GM12878 (cell line): ENCODE data around the gene TMEM214. TPM values are rescaled to one million over a fixed set of nuclear protein-coding genes. Genes with fewer than 3 reads are reported as not detected.

Experiments
- CEBPZ ChIP-seq: fragments of 150-350 bp; IDR thresholded peaks from 2 replicates; pipeline ENCODE4 v1.6.1; 2016; ENCODE audit warnings: low read depth, low read length
- CHD4 ChIP-seq: fragments of 200-600 bp; sonication (generic); IDR thresholded peaks from 2 replicates; pipeline ENCODE4 v1.6.1; 2016; ENCODE audit warnings: mild to moderate bottlenecking
- EP300 ChIP-seq, 2 experiments: fragments of 150-350 bp in 1 of 2; IDR thresholded peaks; 2 replicates each; pipeline ENCODE4 v1.6.1; 2011 to 2012; ENCODE audit warnings: low read depth in 2 of 2, low read length in 2 of 2, borderline replicate concordance in 1 of 2, improper control_type of control experiment in 1 of 2, inconsistent platforms in 1 of 2; ENCODE audit not compliant: control insufficient read depth in 1 of 2
- ESRRA ChIP-seq: IDR thresholded peaks from 2 replicates; pipeline ENCODE4 v1.6.1; 2012; ENCODE audit warnings: mild to moderate bottlenecking, low read length, improper control_type of control experiment
- MAX ChIP-seq: IDR thresholded peaks from 2 replicates; pipeline ENCODE4 v1.6.1; 2012; ENCODE audit warnings: low read depth, low read length, improper control_type of control experiment
- MYB ChIP-seq: fragments of 150-350 bp; IDR thresholded peaks from 2 replicates; pipeline ENCODE4 v1.6.1; 2014; ENCODE audit warnings: mild to moderate bottlenecking, low read depth, low read length, borderline replicate concordance
- NRF1 ChIP-seq: conservative IDR thresholded peaks from 2 replicates; pipeline ENCODE4 v1.6.1; 2011; ENCODE audit warnings: mild to moderate bottlenecking, low read depth, low read length, improper control_type of control experiment
- PRDM15 ChIP-seq: fragments of 450-650 bp; formaldehyde crosslinking; IDR thresholded peaks from 2 replicates; pipeline ENCODE4 v1.4.0; 2020; ENCODE audit warnings: mild to moderate bottlenecking, moderate library complexity
- RCOR1 ChIP-seq: conservative IDR thresholded peaks from 2 replicates; pipeline ENCODE4 v1.6.1; 2012; ENCODE audit warnings: low read depth, low read length, improper control_type of control experiment
- SMC3 ChIP-seq: IDR thresholded peaks from 2 replicates; pipeline ENCODE4 v1.6.1; 2011; ENCODE audit warnings: low read length, improper control_type of control experiment, borderline replicate concordance
- SUPT20H ChIP-seq: IDR thresholded peaks from 2 replicates; pipeline ENCODE4 v1.6.1; 2011; ENCODE audit warnings: low read depth, mild to moderate bottlenecking, low read length, moderate library complexity, borderline replicate concordance; ENCODE audit not compliant: control insufficient read depth
- TBL1XR1 ChIP-seq: IDR thresholded peaks from 2 replicates; pipeline ENCODE4 v1.6.1; 2012; ENCODE audit warnings: low read depth, low read length, improper control_type of control experiment
- TCF7 ChIP-seq: IDR thresholded peaks from 2 replicates; pipeline ENCODE4 v1.6.1; 2014; ENCODE audit warnings: antibody characterized with exemption, borderline replicate concordance
- USF1 ChIP-seq: IDR thresholded peaks from 2 replicates; pipeline ENCODE4 v1.6.1; 2011; ENCODE audit warnings: borderline replicate concordance, low read depth, mild to moderate bottlenecking, moderate library complexity, mixed read lengths, low read length; ENCODE audit not compliant: insufficient read depth; ENCODE audit errors: extremely low read length
- polyA plus RNA-seq, 11 experiments: library from polyadenylated mRNA; depleted of rRNA in 4 of 11; unstranded in 6 of 11; stranded (reverse) in 5 of 11; fragments of >200 nt; fragmentation: Nextera tagmentation in 4 of 11; fragmentation: Illumina TruSeq in 1 of 11; extraction: Ambion mirVana in 4 of 11; extraction: Trizol in 1 of 11; gene quantifications; 1 replicate in 1 of 11; 2 replicates in 10 of 11; pipeline versions ENCODE4 v1.2.1 to v1.2.3, GENCODE V29; 2011 to 2016; ENCODE audit warnings: inconsistent platforms in 2 of 11, missing spikeins in 2 of 11, low read depth in 1 of 11
- total RNA-seq, 4 experiments: library from RNA; depleted of rRNA in 3 of 4; stranded (reverse); fragments of >200 nt in 3 of 4; fragmentation: Illumina TruSeq in 1 of 4; extraction: Trizol in 1 of 4; gene quantifications; 2 replicates each; pipeline versions ENCODE4 v1.2.1 to v1.2.3, GENCODE V29; 2013 to 2021
- TF ChIP-seq, protein P1 (sequence below): fragments of 450-650 bp; IDR thresholded peaks from 2 replicates; pipeline ENCODE4 v1.6.1; 2017; ENCODE audit warnings: mild to moderate bottlenecking, moderate library complexity

Gene TMEM214
- total and polyA plus RNA-seq, 10 of the 15 experiments (the other 5 are each of a cell fraction or from before 2014, with no cell fraction given) = 10.4 to 79.2 (median 45.0) TPM

- TF ChIP-seq TCF7 = no peak
- TF ChIP-seq ESRRA = no peak
- TF ChIP-seq RCOR1 = 0 out of 2 replicates have a peak, but pooled peaks have one; percentile 26
- TF ChIP-seq SMC3 = no peak
- no peak for TF ChIP-seq SUPT20H
- TF ChIP-seq MAX = no peak; the same call in none of the 2 replicates
- TF ChIP-seq USF1 = peak; percentile 29
- peak; percentile 73 for TF ChIP-seq TBL1XR1
- TF ChIP-seq EP300 (IDR thresholded peaks at IDR 0.05; ENCODE audit: borderline replicate concordance in 1 of 2, control insufficient read depth in 1 of 2, low read depth in 2 of 2, low read length in 2 of 2) = peak in 1 of 2 experiments; percentile 69; a peak in 1 of 4 replicates
- TF ChIP-seq NRF1 = no peak
- TF ChIP-seq MYB = no peak
- no peak for TF ChIP-seq CEBPZ
- TF ChIP-seq, protein P1, sequence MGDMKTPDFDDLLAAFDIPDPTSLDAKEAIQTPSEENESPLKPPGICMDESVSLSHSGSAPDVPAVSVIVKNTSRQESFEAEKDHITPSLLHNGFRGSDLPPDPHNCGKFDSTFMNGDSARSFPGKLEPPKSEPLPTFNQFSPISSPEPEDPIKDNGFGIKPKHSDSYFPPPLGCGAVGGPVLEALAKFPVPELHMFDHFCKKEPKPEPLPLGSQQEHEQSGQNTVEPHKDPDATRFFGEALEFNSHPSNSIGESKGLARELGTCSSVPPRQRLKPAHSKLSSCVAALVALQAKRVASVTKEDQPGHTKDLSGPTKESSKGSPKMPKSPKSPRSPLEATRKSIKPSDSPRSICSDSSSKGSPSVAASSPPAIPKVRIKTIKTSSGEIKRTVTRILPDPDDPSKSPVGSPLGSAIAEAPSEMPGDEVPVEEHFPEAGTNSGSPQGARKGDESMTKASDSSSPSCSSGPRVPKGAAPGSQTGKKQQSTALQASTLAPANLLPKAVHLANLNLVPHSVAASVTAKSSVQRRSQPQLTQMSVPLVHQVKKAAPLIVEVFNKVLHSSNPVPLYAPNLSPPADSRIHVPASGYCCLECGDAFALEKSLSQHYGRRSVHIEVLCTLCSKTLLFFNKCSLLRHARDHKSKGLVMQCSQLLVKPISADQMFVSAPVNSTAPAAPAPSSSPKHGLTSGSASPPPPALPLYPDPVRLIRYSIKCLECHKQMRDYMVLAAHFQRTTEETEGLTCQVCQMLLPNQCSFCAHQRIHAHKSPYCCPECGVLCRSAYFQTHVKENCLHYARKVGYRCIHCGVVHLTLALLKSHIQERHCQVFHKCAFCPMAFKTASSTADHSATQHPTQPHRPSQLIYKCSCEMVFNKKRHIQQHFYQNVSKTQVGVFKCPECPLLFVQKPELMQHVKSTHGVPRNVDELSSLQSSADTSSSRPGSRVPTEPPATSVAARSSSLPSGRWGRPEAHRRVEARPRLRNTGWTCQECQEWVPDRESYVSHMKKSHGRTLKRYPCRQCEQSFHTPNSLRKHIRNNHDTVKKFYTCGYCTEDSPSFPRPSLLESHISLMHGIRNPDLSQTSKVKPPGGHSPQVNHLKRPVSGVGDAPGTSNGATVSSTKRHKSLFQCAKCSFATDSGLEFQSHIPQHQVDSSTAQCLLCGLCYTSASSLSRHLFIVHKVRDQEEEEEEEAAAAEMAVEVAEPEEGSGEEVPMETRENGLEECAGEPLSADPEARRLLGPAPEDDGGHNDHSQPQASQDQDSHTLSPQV = no peak
- no peak for TF ChIP-seq PRDM15
- TF ChIP-seq CHD4 = no peak
These were observed 17.7 kb downstream of the TMEM214 start (continued) for GRCh38 chr2:27050281-27050995.
